HEK293 (cell line): ENCODE measurements around the gene NSUN6.

Experiments
- BCL11B ChIP-seq: fragments of 450-650 bp; formaldehyde crosslinking; IDR thresholded peaks from 2 replicates; pipeline ENCODE4 v1.5.1; 2016; ENCODE audit warnings: low read depth, missing biosample characterization, missing genetic modification characterization
- HOXC10 ChIP-seq: sonication (generic); formaldehyde crosslinking; IDR thresholded peaks from 2 replicates; pipeline ENCODE4 v1.8.1; 2023; ENCODE audit warnings: mild to moderate bottlenecking, missing genetic modification reagents
- HOXD13 ChIP-seq: sonication (generic); formaldehyde crosslinking; IDR thresholded peaks from 2 replicates; pipeline ENCODE4 v1.8.0; 2022; ENCODE audit warnings: missing genetic modification reagents, borderline replicate concordance
- KLF10 ChIP-seq: fragments of 450-650 bp; IDR thresholded peaks from 2 replicates; pipeline ENCODE4 v1.5.1; 2018; ENCODE audit warnings: missing biosample characterization, mild to moderate bottlenecking, missing genetic modification characterization
- PRDM2 ChIP-seq: fragments of 450-650 bp; formaldehyde crosslinking; IDR thresholded peaks from 2 replicates; pipeline ENCODE4 v1.5.1; 2016; ENCODE audit warnings: missing biosample characterization, missing genetic modification characterization, borderline replicate concordance
- PRDM4 ChIP-seq: fragments of 450-650 bp; formaldehyde crosslinking; IDR thresholded peaks from 2 replicates; pipeline ENCODE4 v1.5.1; 2017; ENCODE audit warnings: missing biosample characterization, missing genetic modification characterization
- SCRT1 ChIP-seq: fragments of 450-650 bp; formaldehyde crosslinking; IDR thresholded peaks from 2 replicates; pipeline ENCODE4 v1.5.1; 2016; ENCODE audit warnings: missing biosample characterization, missing genetic modification characterization, borderline replicate concordance
- SP2 ChIP-seq: fragments of 450-650 bp; formaldehyde crosslinking; IDR thresholded peaks from 2 replicates; pipeline ENCODE4 v1.5.1; 2016; ENCODE audit warnings: missing biosample characterization, missing genetic modification characterization
- SP7 ChIP-seq: fragments of 450-650 bp; formaldehyde crosslinking; IDR thresholded peaks from 2 replicates; pipeline ENCODE4 v1.5.1; 2016; ENCODE audit warnings: missing biosample characterization, missing genetic modification characterization
- TRIM28 ChIP-seq: IDR thresholded peaks from 2 replicates; pipeline ENCODE4 v1.6.1; 2011; ENCODE audit warnings: low read length, control low read depth, borderline replicate concordance
- ZBTB11 ChIP-seq: fragments of 450-650 bp; formaldehyde crosslinking; conservative IDR thresholded peaks from 2 replicates; pipeline ENCODE4 v1.5.1; 2016; ENCODE audit warnings: low read depth, missing biosample characterization, missing genetic modification characterization
- ZFHX2 ChIP-seq: fragments of 450-650 bp; formaldehyde crosslinking; conservative IDR thresholded peaks from 2 replicates; pipeline ENCODE4 v1.5.1; 2016; ENCODE audit warnings: missing biosample characterization, missing genetic modification characterization
- ZNF184 ChIP-seq: fragments of 450-650 bp; IDR thresholded peaks from 2 replicates; pipeline ENCODE4 v1.5.1; 2018; ENCODE audit warnings: missing biosample characterization, mild to moderate bottlenecking, missing genetic modification characterization
- ZNF24 ChIP-seq: fragments of 450-650 bp; formaldehyde crosslinking; IDR thresholded peaks from 2 replicates; pipeline ENCODE4 v1.5.1; 2016; ENCODE audit warnings: missing biosample characterization, missing genetic modification characterization
- ZNF280C ChIP-seq: fragments of 450-650 bp; formaldehyde crosslinking; IDR thresholded peaks from 2 replicates; pipeline ENCODE4 v1.5.1; 2016; ENCODE audit warnings: missing biosample characterization, missing genetic modification characterization
- ZNF292 ChIP-seq: fragments of 450-650 bp; formaldehyde crosslinking; IDR thresholded peaks from 2 replicates; pipeline ENCODE4 v1.5.1; 2016; ENCODE audit warnings: low read depth, missing biosample characterization, missing genetic modification characterization, borderline replicate concordance
- ZNF423 ChIP-seq: fragments of 450-650 bp; formaldehyde crosslinking; IDR thresholded peaks from 2 replicates; pipeline ENCODE4 v1.5.1; 2016; ENCODE audit warnings: missing biosample characterization, missing genetic modification characterization
- ZNF426 ChIP-seq: fragments of 450-650 bp; formaldehyde crosslinking; IDR thresholded peaks from 2 replicates; pipeline ENCODE4 v1.5.1; 2017; ENCODE audit warnings: missing biosample characterization, missing genetic modification characterization, mild to moderate bottlenecking, inconsistent platforms, moderate library complexity
- ZNF623 ChIP-seq: fragments of 450-650 bp; formaldehyde crosslinking; IDR thresholded peaks from 2 replicates; pipeline ENCODE4 v1.5.1; 2016; ENCODE audit warnings: missing biosample characterization, missing genetic modification characterization
- ZNF654 ChIP-seq: fragments of 450-650 bp; formaldehyde crosslinking; IDR thresholded peaks from 2 replicates; pipeline ENCODE4 v1.5.1; 2016; ENCODE audit warnings: low read depth, missing biosample characterization, missing genetic modification characterization
- ZNF76 ChIP-seq: fragments of 450-650 bp; formaldehyde crosslinking; IDR thresholded peaks from 2 replicates; pipeline ENCODE4; 2016; ENCODE audit warnings: low read depth, missing biosample characterization, missing genetic modification characterization, borderline replicate concordance

The NSUN6 gene

GRCh38 chr10:18607503-18608378, 43.6 kb downstream of the NSUN6 start (continued):
- TF ChIP-seq ZBTB11 (tag by site-specific recombination) (no peak), ZNF184 (tag by site-specific recombination) (peak; percentile 96), ZNF292 (tag by site-specific recombination) (no peak), ZNF654 (tag by site-specific recombination) (no peak), SP2 (tag by site-specific recombination) (no peak), ZFHX2 (no peak), ZNF280C (tag by site-specific recombination) (no peak), PRDM2 (tag by site-specific recombination) (no peak), ZNF426 (tag by site-specific recombination) (no peak), HOXD13 (no peak), ZNF623 (tag by site-specific recombination) (no peak), PRDM4 (tag by site-specific recombination) (peak; percentile 73; the same call in 1 of the 2 replicates), HOXC10 (no peak), KLF10 (tag by site-specific recombination) (peak; percentile 72), ZNF76 (tag by site-specific recombination) (no peak), SP7 (tag by site-specific recombination) (0 out of 2 replicates have a peak, but pooled peaks have one; percentile 25), ZNF423 (tag by site-specific recombination) (no peak), TRIM28 (no peak), BCL11B (tag by site-specific recombination) (no peak), SCRT1 (no peak), ZNF24 (tag by site-specific recombination) (no peak)
